ENCODE data around the gene PLXNA4. TPM values are rescaled to one million over a fixed set of nuclear protein-coding genes. Genes with fewer than 3 reads are reported as not detected.

PLXNA4 gene
- total RNA-seq, 1 donor from 2014 or later: 3.3 TPM

GRCh38 chr7:132158166-132158565 lies 418.1 kb downstream of the PLXNA4 start:
- Mint-ChIP-seq H3K27ac (ENCODE audit: unreplicated experiment) (no peak overlapping the region), H3K4me3 (ENCODE audit: unreplicated experiment) (no peak overlapping the region), H3K27me3 (ENCODE audit: low read depth, unreplicated experiment) (peaks cover 67% of the 10 kb centered on the region), H3K4me1 (ENCODE audit: low read depth, unreplicated experiment) (peaks cover 13% of the 10 kb centered on the region), H3K36me3 (ENCODE audit: low read depth, unreplicated experiment) (peaks cover 9% of the 10 kb centered on the region), H3K9me3 (ENCODE audit: unreplicated experiment) (peaks cover 11% of the 10 kb centered on the region)
- FAIRE-seq: no peak
- H3K79me2 ChIP-seq (ENCODE audit: insufficient read depth, low read length): no peaks in the 10 kb centered on the region
- no peaks in the 10 kb centered on the region for H3K36me3 ChIP-seq (ENCODE audit: insufficient read depth, low read length)
- H3K27ac ChIP-seq (ENCODE audit: low read depth, low read length): no peak overlapping the region
- no peaks in the 10 kb centered on the region for H3K9me3 ChIP-seq (ENCODE audit: insufficient read depth, low read depth, low read length)
- DNase-seq (ENCODE audit: low read depth): no peak
- H4K20me1 ChIP-seq (ENCODE audit: insufficient read depth, low read length): no peaks in the 10 kb centered on the region
- no peak for TF ChIP-seq EZH2 (IDR thresholded peaks at IDR 0.05; ENCODE audit: insufficient read depth, low read length)
- TF ChIP-seq, protein P1, sequence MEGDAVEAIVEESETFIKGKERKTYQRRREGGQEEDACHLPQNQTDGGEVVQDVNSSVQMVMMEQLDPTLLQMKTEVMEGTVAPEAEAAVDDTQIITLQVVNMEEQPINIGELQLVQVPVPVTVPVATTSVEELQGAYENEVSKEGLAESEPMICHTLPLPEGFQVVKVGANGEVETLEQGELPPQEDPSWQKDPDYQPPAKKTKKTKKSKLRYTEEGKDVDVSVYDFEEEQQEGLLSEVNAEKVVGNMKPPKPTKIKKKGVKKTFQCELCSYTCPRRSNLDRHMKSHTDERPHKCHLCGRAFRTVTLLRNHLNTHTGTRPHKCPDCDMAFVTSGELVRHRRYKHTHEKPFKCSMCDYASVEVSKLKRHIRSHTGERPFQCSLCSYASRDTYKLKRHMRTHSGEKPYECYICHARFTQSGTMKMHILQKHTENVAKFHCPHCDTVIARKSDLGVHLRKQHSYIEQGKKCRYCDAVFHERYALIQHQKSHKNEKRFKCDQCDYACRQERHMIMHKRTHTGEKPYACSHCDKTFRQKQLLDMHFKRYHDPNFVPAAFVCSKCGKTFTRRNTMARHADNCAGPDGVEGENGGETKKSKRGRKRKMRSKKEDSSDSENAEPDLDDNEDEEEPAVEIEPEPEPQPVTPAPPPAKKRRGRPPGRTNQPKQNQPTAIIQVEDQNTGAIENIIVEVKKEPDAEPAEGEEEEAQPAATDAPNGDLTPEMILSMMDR (IDR thresholded peaks at IDR 0.05; ENCODE audit: insufficient read depth, low read depth, low read length): no peak
- no peak overlapping the region for H2AFZ ChIP-seq (ENCODE audit: low read depth, low read length)
- no peak overlapping the region for H3K4me3 ChIP-seq (ENCODE audit: insufficient read depth, low read depth, low read length)
- H3K4me2 ChIP-seq (ENCODE audit: low read length): no peak overlapping the region
- no peak overlapping the region for H3K9ac ChIP-seq (ENCODE audit: low read length)
- H3K27me3 ChIP-seq (ENCODE audit: insufficient read depth, low read length): no peaks in the 10 kb centered on the region
- no peaks in the 10 kb centered on the region for H3K4me1 ChIP-seq (ENCODE audit: insufficient read depth, low read length)

- Histone ChIP-seq H3K79me2 (ENCODE audit: insufficient read depth, low read length) (no peaks in the 10 kb centered on the region), H4K20me1 (ENCODE audit: insufficient read depth, low read length) (no peaks in the 10 kb centered on the region), H3K36me3 (ENCODE audit: insufficient read depth, low read length) (no peaks in the 10 kb centered on the region), H3K4me1 (ENCODE audit: insufficient read depth, low read length) (no peaks in the 10 kb centered on the region), H3K27ac (ENCODE audit: low read depth, low read length) (no peak overlapping the region), H3K9ac (ENCODE audit: low read length) (no peak overlapping the region), H3K4me2 (ENCODE audit: low read length) (no peak overlapping the region), H3K9me3 (ENCODE audit: insufficient read depth, low read depth, low read length) (no peaks in the 10 kb centered on the region), H3K27me3 (ENCODE audit: insufficient read depth, low read length) (no peaks in the 10 kb centered on the region), H3K4me3 (ENCODE audit: insufficient read depth, low read depth, low read length) (no peak overlapping the region), H2AFZ (ENCODE audit: low read depth, low read length) (no peak overlapping the region)
- no peaks in the 10 kb centered on the region for H3K4me1 Mint-ChIP-seq (ENCODE audit: low read depth, unreplicated experiment)
- FAIRE-seq: no peak
- H3K27me3 Mint-ChIP-seq (ENCODE audit: low read depth, unreplicated experiment): peaks cover 73% of the 10 kb centered on the region
- H3K9me3 Mint-ChIP-seq (ENCODE audit: unreplicated experiment): peaks cover 28% of the 10 kb centered on the region
- DNase-seq (ENCODE audit: low read depth): no peak
- H3K4me3 Mint-ChIP-seq (ENCODE audit: unreplicated experiment): no peak overlapping the region
- TF ChIP-seq EZH2 (IDR thresholded peaks at IDR 0.05; ENCODE audit: insufficient read depth, low read length): no peak
- TF ChIP-seq, protein P1 (IDR thresholded peaks at IDR 0.05; ENCODE audit: insufficient read depth, low read depth, low read length): no peak
- no peak overlapping the region for H3K27ac Mint-ChIP-seq (ENCODE audit: unreplicated experiment)
- peaks cover 17% of the 10 kb centered on the region for H3K36me3 Mint-ChIP-seq (ENCODE audit: low read depth, unreplicated experiment)
Observed at GRCh38 chr7:132155715-132156114, 420.6 kb downstream of the PLXNA4 start.

- H3K36me3 Mint-ChIP-seq (ENCODE audit: low read depth, unreplicated experiment): peaks cover 17% of the 10 kb centered on the region
- H3K4me1 Mint-ChIP-seq (ENCODE audit: low read depth, unreplicated experiment): no peaks in the 10 kb centered on the region
- Histone ChIP-seq H4K20me1 (ENCODE audit: insufficient read depth, low read length) (no peaks in the 10 kb centered on the region), H3K36me3 (ENCODE audit: insufficient read depth, low read length) (no peaks in the 10 kb centered on the region), H3K27ac (ENCODE audit: low read depth, low read length) (no peak overlapping the region), H3K4me2 (ENCODE audit: low read length) (no peak overlapping the region), H2AFZ (ENCODE audit: low read depth, low read length) (no peak overlapping the region), H3K4me1 (ENCODE audit: insufficient read depth, low read length) (no peaks in the 10 kb centered on the region), H3K9me3 (ENCODE audit: insufficient read depth, low read depth, low read length) (no peaks in the 10 kb centered on the region), H3K27me3 (ENCODE audit: insufficient read depth, low read length) (no peaks in the 10 kb centered on the region), H3K4me3 (ENCODE audit: insufficient read depth, low read depth, low read length) (no peak overlapping the region), H3K9ac (ENCODE audit: low read length) (no peak overlapping the region), H3K79me2 (ENCODE audit: insufficient read depth, low read length) (no peaks in the 10 kb centered on the region)
- peaks cover 75% of the 10 kb centered on the region for H3K27me3 Mint-ChIP-seq (ENCODE audit: low read depth, unreplicated experiment)
- H3K9me3 Mint-ChIP-seq (ENCODE audit: unreplicated experiment): peaks cover 31% of the 10 kb centered on the region
- TF ChIP-seq, protein P1 (IDR thresholded peaks at IDR 0.05; ENCODE audit: insufficient read depth, low read depth, low read length): no peak
- TF ChIP-seq EZH2 (IDR thresholded peaks at IDR 0.05; ENCODE audit: insufficient read depth, low read length): no peak
- FAIRE-seq (no peak), DNase-seq (ENCODE audit: low read depth) (no peak)
- H3K4me3 Mint-ChIP-seq (ENCODE audit: unreplicated experiment): no peak overlapping the region
- H3K27ac Mint-ChIP-seq (ENCODE audit: unreplicated experiment): no peak overlapping the region
Observed at GRCh38 chr7:132154695-132155471, 421.4 kb downstream of the PLXNA4 start.

Measured in astrocyte (in vitro differentiated cells and primary cell).